DND-41 (cell line): Measurements from ENCODE around the gene SLC16A13.

Experiments used
- EZH2 ChIP-seq: IDR thresholded peaks from 3 replicates; pipeline ENCODE4 v1.6.1; 2012; ENCODE audit warnings: borderline replicate concordance, low read depth, mild to moderate bottlenecking, moderate library complexity, low read length, inconsistent platforms; ENCODE audit not compliant: severe bottlenecking
- TF ChIP-seq, protein P1 (sequence below): IDR thresholded peaks from 2 replicates; pipeline ENCODE4 v1.5.1; 2012; ENCODE audit warnings: borderline replicate concordance, low read length, moderate library complexity, mild to moderate bottlenecking; ENCODE audit not compliant: poor library complexity, severe bottlenecking; ENCODE audit errors: extremely low read depth

DNA sequence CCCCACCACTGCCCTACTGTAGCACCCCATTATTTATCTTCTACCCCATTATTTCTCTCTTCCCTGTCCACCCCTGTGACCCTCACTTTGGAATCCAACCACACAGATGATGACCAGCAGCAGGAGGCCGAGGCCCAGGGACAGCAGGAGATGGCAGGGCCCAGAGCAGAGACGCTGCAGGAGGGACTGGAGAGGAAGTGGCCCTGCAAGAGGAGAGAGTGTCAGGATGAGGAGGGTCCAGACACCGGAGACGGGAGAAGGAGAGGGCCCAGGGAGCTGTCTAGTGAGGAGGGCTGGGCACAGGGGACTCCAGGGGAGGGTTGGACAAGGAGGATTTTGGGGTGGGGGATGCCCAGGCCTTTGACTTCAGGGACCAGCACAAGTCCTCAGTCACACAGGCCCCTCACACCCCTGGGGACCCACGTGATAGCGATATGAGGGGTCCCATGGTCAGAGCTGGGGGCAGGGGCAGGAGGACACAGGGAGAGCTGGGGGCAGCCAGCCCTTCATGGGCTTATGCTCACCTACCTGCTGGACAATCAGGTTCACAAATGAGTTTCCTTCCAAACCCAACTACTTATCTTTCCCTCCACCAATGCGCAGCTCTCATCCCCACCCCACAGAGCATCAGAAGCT is 42.2 kb downstream of the SLC16A13 start:
- TF ChIP-seq, protein P1, sequence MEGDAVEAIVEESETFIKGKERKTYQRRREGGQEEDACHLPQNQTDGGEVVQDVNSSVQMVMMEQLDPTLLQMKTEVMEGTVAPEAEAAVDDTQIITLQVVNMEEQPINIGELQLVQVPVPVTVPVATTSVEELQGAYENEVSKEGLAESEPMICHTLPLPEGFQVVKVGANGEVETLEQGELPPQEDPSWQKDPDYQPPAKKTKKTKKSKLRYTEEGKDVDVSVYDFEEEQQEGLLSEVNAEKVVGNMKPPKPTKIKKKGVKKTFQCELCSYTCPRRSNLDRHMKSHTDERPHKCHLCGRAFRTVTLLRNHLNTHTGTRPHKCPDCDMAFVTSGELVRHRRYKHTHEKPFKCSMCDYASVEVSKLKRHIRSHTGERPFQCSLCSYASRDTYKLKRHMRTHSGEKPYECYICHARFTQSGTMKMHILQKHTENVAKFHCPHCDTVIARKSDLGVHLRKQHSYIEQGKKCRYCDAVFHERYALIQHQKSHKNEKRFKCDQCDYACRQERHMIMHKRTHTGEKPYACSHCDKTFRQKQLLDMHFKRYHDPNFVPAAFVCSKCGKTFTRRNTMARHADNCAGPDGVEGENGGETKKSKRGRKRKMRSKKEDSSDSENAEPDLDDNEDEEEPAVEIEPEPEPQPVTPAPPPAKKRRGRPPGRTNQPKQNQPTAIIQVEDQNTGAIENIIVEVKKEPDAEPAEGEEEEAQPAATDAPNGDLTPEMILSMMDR, result no peak
- TF ChIP-seq EZH2, result no peak
